Osteoblast (primary cell): ENCODE data around the gene TMEM59L. TPM values are rescaled to one million over a fixed set of nuclear protein-coding genes. Genes with fewer than 3 reads are reported as not detected.

Source experiments
- DNase-seq: peaks from one replicate; pipeline ENCODE4 v3.0.0; 2011; ENCODE audit warnings: low spot score, mixed read lengths; ENCODE audit not compliant: insufficient read length; ENCODE audit errors: missing footprints
- H2AFZ ChIP-seq: 2 replicates; pipeline ENCODE4 v1.6.0; 2011; ENCODE audit warnings: mild to moderate bottlenecking, low read length
- H3K27ac ChIP-seq: 2 replicates; pipeline ENCODE4 v1.5.1; 2011; ENCODE audit warnings: mild to moderate bottlenecking, low read depth, low read length, moderate library complexity
- H3K27me3 ChIP-seq: 2 replicates; pipeline ENCODE4 v1.6.0; 2012; ENCODE audit warnings: mild to moderate bottlenecking, control low read depth, inconsistent platforms, low read length, moderate library complexity; ENCODE audit not compliant: insufficient read depth
- H3K36me3 ChIP-seq: 2 replicates; pipeline ENCODE4 v1.5.1; 2011; ENCODE audit warnings: mild to moderate bottlenecking, low read length, control low read depth, moderate library complexity; ENCODE audit not compliant: insufficient read depth
- H3K4me1 ChIP-seq: 2 replicates; pipeline ENCODE4 v1.5.1; 2011; ENCODE audit warnings: mild to moderate bottlenecking, low read length, control low read depth, moderate library complexity; ENCODE audit not compliant: insufficient read depth
- H3K4me2 ChIP-seq: 2 replicates; pipeline ENCODE4 v1.6.0; 2011; ENCODE audit warnings: mild to moderate bottlenecking, low read length; ENCODE audit not compliant: insufficient read depth
- H3K4me3 ChIP-seq: fragments of 200-600 bp; sonication (generic); 3 replicates; pipeline ENCODE4 v1.5.1; 2012; ENCODE audit warnings: mild to moderate bottlenecking, low read length, inconsistent platforms; ENCODE audit not compliant: insufficient read depth
- H3K79me2 ChIP-seq: 2 replicates; pipeline ENCODE4 v1.6.0; 2012; ENCODE audit warnings: mild to moderate bottlenecking, low read length, control low read depth, inconsistent platforms; ENCODE audit not compliant: insufficient read depth
- H3K9me3 ChIP-seq: 2 replicates; pipeline ENCODE4 v1.5.1; 2011; ENCODE audit warnings: low read depth, low read length, control low read depth
- H4K20me1 ChIP-seq: 2 replicates; pipeline ENCODE4 v1.6.0; 2012; ENCODE audit warnings: mild to moderate bottlenecking, low read length, control low read depth; ENCODE audit not compliant: insufficient read depth
- total RNA-seq: library from RNA; depleted of rRNA; stranded (reverse); fragments of >200 nt; gene quantifications from 2 replicates; pipeline ENCODE4 v1.2.3, GENCODE V29; 2012
- TF ChIP-seq, protein P1 (sequence below): IDR thresholded peaks from 2 replicates; pipeline ENCODE4 v1.5.1; 2011; ENCODE audit warnings: mild to moderate bottlenecking, low read depth, low read length, moderate library complexity; ENCODE audit errors: extremely low read depth

The TMEM59L gene
- total RNA-seq, 1 donor = 0.36 TPM

DNA sequence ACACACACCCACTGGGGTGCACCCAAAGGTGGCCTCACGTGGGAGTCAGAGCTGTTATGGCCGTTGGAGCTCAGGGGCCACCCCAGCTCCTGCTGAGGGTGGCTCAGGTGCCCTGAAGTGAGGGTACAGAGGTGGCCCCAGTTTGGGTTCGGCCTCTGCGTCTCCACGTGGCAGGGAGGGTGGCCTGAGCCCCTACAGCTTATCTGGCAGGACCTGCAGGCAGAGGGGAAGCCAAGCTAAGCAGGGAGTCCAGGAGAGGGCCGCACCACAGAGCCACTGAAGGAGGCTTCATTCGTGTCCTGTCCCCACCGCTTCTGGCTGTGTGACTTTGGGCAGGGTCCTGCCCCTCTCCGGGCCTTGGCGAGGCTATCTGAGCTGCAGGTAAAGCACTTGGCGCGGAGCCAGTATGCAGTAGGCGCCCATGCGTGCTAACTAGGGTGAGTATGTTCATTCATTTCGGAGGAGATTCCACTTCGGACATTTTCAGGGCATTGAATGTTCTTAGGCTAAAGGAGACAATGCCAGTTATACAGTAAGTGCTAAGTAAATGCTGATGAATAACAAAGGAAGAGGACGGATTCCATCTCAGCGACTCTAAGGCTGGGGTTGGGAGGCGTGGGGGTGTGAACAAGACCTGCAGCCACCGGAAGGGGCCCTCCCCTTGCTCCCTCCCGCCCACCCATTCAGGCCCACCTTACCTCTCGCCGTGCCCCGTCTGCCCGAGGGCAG, 19.1 kb upstream of the TMEM59L start:
- H3K79me2 ChIP-seq = no peaks in the 10 kb centered on the region
- H3K27me3 ChIP-seq = no peaks in the 10 kb centered on the region
- DNase-seq = peak; percentile 91
- H3K4me2 ChIP-seq = peak overlapping the region; percentile 69
- peaks cover 3% of the 10 kb centered on the region for H3K36me3 ChIP-seq
- H3K4me3 ChIP-seq = no peak overlapping the region
- TF ChIP-seq, protein P1, sequence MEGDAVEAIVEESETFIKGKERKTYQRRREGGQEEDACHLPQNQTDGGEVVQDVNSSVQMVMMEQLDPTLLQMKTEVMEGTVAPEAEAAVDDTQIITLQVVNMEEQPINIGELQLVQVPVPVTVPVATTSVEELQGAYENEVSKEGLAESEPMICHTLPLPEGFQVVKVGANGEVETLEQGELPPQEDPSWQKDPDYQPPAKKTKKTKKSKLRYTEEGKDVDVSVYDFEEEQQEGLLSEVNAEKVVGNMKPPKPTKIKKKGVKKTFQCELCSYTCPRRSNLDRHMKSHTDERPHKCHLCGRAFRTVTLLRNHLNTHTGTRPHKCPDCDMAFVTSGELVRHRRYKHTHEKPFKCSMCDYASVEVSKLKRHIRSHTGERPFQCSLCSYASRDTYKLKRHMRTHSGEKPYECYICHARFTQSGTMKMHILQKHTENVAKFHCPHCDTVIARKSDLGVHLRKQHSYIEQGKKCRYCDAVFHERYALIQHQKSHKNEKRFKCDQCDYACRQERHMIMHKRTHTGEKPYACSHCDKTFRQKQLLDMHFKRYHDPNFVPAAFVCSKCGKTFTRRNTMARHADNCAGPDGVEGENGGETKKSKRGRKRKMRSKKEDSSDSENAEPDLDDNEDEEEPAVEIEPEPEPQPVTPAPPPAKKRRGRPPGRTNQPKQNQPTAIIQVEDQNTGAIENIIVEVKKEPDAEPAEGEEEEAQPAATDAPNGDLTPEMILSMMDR = no peak
- no peak overlapping the region for H3K27ac ChIP-seq
- H2AFZ ChIP-seq = no peak overlapping the region
- H3K9me3 ChIP-seq = no peaks in the 10 kb centered on the region
- peaks cover 8% of the 10 kb centered on the region for H4K20me1 ChIP-seq
- peaks cover 14% of the 10 kb centered on the region for H3K4me1 ChIP-seq

DNA sequence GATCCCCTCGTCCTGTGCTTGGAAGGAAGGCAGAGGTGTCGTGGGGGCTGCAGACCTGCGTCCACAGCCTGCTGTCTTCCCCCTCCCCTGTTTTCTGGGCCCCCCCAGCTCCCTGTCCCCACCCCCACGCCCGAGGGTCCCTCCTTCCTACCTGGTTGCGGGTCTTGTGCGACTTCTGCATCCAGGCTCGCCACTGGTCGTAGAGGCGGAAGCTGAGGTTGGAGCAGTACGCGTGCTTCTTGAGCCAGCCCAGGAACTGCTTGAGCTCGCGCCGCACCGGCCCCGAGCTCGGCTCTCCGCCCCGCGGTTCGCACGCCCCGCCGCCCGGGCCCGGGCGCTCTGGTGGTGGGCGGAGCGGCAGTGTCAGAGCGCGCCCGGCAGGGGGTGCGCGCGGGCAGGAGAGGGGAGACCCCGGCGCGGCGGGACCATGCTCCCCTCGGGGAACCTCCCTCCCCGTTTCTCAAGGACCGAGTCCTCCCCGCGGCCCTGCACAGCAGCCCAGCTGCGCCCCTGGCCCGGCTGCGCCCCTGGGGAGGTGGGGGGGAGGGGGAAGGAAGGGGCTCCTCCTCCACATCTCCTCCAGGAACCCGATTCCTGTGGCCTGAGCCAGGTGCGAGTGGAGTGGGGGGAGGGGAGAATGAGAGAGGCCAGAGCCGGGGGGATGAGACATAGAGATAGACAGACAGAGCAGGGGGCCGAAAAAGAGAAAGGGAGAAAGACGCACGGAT, 18.4 kb upstream of the TMEM59L start:
- Histone ChIP-seq H2AFZ (no peak overlapping the region), H3K27ac (no peak overlapping the region), H3K36me3 (peaks cover 3% of the 10 kb centered on the region), H4K20me1 (peaks cover 8% of the 10 kb centered on the region), H3K27me3 (no peaks in the 10 kb centered on the region), H3K9me3 (no peaks in the 10 kb centered on the region), H3K79me2 (no peaks in the 10 kb centered on the region), H3K4me2 (peak overlapping the region; percentile 69), H3K4me1 (peaks cover 11% of the 10 kb centered on the region), H3K4me3 (peak overlapping the region; percentile 69)
- TF ChIP-seq, protein P1 = peak; percentile 59
- peak; percentile 100 for DNase-seq

DNA sequence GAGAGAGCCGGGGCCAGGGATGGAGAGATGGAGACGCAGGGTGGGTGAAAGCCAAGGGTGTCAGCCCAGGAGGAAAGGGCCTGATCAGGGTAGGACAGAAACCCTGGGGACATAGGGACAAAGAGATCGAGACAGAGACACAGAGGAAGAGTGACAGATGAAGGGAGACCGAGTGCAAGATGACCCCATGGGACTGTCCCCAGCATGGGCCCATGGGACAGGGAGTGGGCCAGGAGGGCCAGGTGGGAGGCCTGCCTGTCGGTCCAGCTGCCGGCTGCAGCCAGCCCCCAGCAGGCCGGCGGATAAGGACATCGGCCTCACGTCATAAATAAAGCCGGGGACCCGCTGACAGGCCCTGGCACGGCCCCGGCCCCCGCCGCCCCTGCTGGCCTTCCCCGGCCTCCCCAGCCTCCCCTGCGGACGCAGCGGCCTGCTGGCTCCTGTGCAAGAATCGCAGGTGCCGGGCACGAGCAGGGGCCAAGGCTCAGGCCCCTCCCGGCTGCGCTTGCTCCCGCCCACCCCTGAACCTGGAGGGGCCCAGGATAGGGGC, 17.8 kb upstream of the TMEM59L start:
- Histone ChIP-seq H3K36me3 (peaks cover 3% of the 10 kb centered on the region), H3K27me3 (no peaks in the 10 kb centered on the region), H3K4me1 (peaks cover 4% of the 10 kb centered on the region), H4K20me1 (peaks cover 8% of the 10 kb centered on the region), H2AFZ (no peak overlapping the region), H3K4me2 (peak overlapping the region; percentile 69), H3K27ac (no peak overlapping the region), H3K4me3 (peak overlapping the region; percentile 69), H3K79me2 (no peaks in the 10 kb centered on the region), H3K9me3 (no peaks in the 10 kb centered on the region)
- TF ChIP-seq, protein P1 = no peak
- peak; percentile 88 for DNase-seq

DNA sequence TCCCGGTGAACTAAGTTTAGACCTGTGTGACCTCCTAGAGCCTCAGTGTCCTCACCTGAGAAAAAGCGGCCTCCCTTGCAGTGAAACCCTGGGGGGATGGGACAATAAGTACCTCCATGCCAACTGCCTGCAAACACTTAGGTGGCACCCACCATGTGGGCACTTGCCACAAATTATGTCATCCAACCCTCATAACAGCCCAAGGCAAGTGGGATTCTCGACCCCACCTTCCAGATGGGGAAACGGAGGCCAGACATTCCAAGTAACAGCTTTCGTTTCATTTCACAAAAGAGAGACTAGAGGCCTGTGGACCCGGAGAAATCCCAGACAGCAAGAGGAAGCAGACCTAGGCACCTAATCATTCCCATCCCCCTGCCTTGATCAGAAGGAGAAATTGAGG, 17.2 kb upstream of the TMEM59L start:
- no peak overlapping the region for H3K4me2 ChIP-seq
- DNase-seq = peak; percentile 62
- no peaks in the 10 kb centered on the region for H3K9me3 ChIP-seq
- peaks cover 3% of the 10 kb centered on the region for H3K36me3 ChIP-seq
- TF ChIP-seq, protein P1 = no peak
- peaks cover 8% of the 10 kb centered on the region for H4K20me1 ChIP-seq
- no peaks in the 10 kb centered on the region for H3K27me3 ChIP-seq
- H2AFZ ChIP-seq = no peak overlapping the region
- peaks cover 3% of the 10 kb centered on the region for H3K4me1 ChIP-seq
- H3K79me2 ChIP-seq = no peaks in the 10 kb centered on the region
- no peak overlapping the region for H3K27ac ChIP-seq
- no peak overlapping the region for H3K4me3 ChIP-seq
